Body of pancreas (tissue), 4 donors: ENCODE data around the gene IL4. TPM values are rescaled to one million over a fixed set of nuclear protein-coding genes. Genes with fewer than 3 reads are reported as not detected.

ENCODE experiments used
- ATAC-seq: fragments of 150-250 bp; one replicate; pipeline ENCODE4 v1.9.1; 2016
- DNase-seq, 4 donors: peaks; one replicate each; pipeline ENCODE4 v3.0.0-alpha.2; 2019
- H3K27ac ChIP-seq, 4 donors: fragments of 200-600 bp; sonication (generic); 1 replicate in 3 of 4; 2 replicates in 1 of 4; pipeline versions ENCODE4 v1.5.1 to v1.6.1; 2016 to 2019; ENCODE audit warnings: mild to moderate bottlenecking in 1 of 4, mixed read lengths in 1 of 4, moderate library complexity in 1 of 4
- H3K27me3 ChIP-seq, 2 donors: fragments of 200-600 bp; sonication (generic); one replicate each; pipeline ENCODE4 v1.6.0; 2016; ENCODE audit warnings: mild to moderate bottlenecking in 1 of 2
- H3K36me3 ChIP-seq, 2 donors: fragments of 200-600 bp; sonication (generic); replicated peaks in 1 of 2; 2 replicates each; pipeline ENCODE4 v1.5.1; 2016; ENCODE audit warnings: low read depth in 2 of 2; ENCODE audit not compliant: insufficient read depth in 1 of 2
- H3K4me1 ChIP-seq: fragments of 200-600 bp; sonication (generic); one replicate; pipeline ENCODE4 v1.6.0; 2016
- H3K4me3 ChIP-seq, 2 donors: fragments of 200-600 bp; sonication (generic); 1 replicate in 1 of 2; 2 replicates in 1 of 2; pipeline ENCODE4 v1.5.1; 2016 to 2019
- H3K9me3 ChIP-seq, 3 donors: fragments of 200-600 bp; sonication (generic); 1 replicate in 2 of 3; 2 replicates in 1 of 3; pipeline ENCODE4 v1.5.1; 2016
- CTCF ChIP-seq, 7 experiments: fragments of 450-650 bp in 4 of 7; fragments of 200-600 bp in 3 of 7; sonication (generic) in 3 of 7; IDR thresholded peaks; one replicate each; pipeline ENCODE4 v1.5.1; 2016 to 2019; ENCODE audit warnings: antibody characterized with exemption in 7 of 7
- POLR2A ChIP-seq, 3 donors: fragments of 450-650 bp; IDR thresholded peaks; one replicate each; pipeline ENCODE4 v1.6.1; 2016; ENCODE audit warnings: antibody characterized with exemption in 3 of 3, mild to moderate bottlenecking in 2 of 3
- WGBS, 2 donors: methylation state at CpG; one replicate each; pipeline ENCODE4 v1.1.5; 2017; 5-methylcytosine and 5-hydroxymethylcytosine counted together
- intact Hi-C: fragments of 100-400 bp; cut with DNase I; formaldehyde crosslinking; loops from one replicate; pipeline ENCODE4 v1.15.1; 2023
- total RNA-seq, 2 donors: library from RNA; depleted of rRNA; stranded (reverse); fragments of >200 nt; gene quantifications; one replicate each; pipeline ENCODE4 v1.1.0, GENCODE V29; 2016

Gene IL4
- total RNA-seq, 2 donors from 2014 or later: not detected

DNA sequence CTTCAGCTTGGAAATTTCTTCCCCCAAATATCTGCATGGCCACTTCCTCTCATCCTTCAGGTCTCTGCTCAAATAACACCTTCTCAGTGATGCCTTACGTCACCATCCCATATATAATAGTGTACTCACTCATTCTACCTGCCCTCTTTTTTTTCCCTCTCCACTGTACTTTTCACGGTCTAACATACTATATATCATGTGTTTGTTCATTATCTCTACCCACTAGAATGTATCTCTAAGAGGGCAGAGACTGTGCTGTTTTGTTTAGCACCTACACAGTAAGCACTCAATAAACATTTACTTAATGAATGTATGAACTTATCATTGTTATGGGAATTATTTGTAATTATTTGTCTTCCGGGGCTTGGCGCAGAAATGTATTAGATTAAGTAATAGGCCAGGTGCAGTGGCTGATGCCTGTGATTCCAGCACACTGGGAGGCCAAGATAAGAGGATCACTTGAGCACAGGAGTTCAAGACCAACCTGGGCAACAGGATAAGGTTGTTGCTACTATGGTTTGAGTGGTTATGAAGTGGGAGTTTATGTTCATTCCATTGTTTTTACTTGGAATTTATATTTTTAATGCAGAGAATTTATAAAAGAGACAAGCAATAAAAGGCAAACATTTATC is 21.8 kb upstream of the IL4 start:
- no peak overlapping the region for H3K27ac ChIP-seq
- 50 to 59% methylated on average over 4 of the region's 4 CpGs for WGBS, 2 donors
- H3K4me3 ChIP-seq: no peak overlapping the region
- peaks cover 12% of the 10 kb centered on the region for H3K4me1 ChIP-seq
- DNase-seq (no peak), ATAC-seq (no peak)
- H3K27me3 ChIP-seq: peaks cover 0 to 17% of the 10 kb centered on the region in 2 donors
- TF ChIP-seq POLR2A (IDR thresholded peaks at IDR 0.05): no peak
- TF ChIP-seq CTCF (IDR thresholded peaks at IDR 0.05): no peak
- peaks cover 0 to 4% (median 0%) of the 10 kb centered on the region in 3 donors for H3K9me3 ChIP-seq
- no peaks in the 10 kb centered on the region for H3K36me3 ChIP-seq
- intact Hi-C loops: no loop called here

DNA sequence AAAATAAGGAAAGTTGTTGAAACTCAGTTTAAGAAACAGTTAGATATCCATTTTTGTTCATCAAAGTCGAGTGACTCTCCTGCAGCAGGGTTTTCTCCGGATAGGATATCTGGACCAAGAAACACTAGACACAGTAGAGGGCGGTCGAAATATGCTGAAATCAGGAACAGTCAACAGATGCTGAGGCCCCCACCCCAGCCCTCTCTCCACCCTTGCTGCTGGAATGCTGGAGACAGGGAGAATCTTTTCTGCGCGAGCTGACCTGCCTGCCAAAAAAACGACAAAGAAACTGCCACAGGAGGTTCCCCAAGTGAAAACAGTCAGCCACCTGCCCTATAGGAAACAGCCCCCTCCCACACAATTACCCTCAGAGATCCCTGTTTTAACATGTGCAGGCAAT is 20.1 kb upstream of the IL4 start:
- TF ChIP-seq CTCF (IDR thresholded peaks at IDR 0.05) (no peak), POLR2A (IDR thresholded peaks at IDR 0.05) (no peak)
- Histone ChIP-seq H3K27ac (no peak overlapping the region), H3K27me3 (peaks cover 0 to 18% of the 10 kb centered on the region in 2 donors), H3K9me3 (no peaks in the 10 kb centered on the region), H3K36me3 (no peaks in the 10 kb centered on the region), H3K4me3 (no peak overlapping the region), H3K4me1 (peaks cover 12% of the 10 kb centered on the region)
- intact Hi-C loops: no loop called here
- no peak for ATAC-seq
- no peak for DNase-seq
- WGBS, 2 donors: 34 to 39% methylated on average over 7 of the region's 7 CpGs

GRCh38 chr5:132655821-132656773 is 17.7 kb upstream of the IL4 start:
- no peak for DNase-seq
- H3K27ac ChIP-seq: no peak overlapping the region
- H3K27me3 ChIP-seq: peaks cover 0 to 18% of the 10 kb centered on the region in 2 donors
- 9 to 53% methylated on average over 6 to 80 of the region's 92 CpGs for WGBS, 2 donors
- ATAC-seq: peak; percentile 27
- no peaks in the 10 kb centered on the region for H3K36me3 ChIP-seq
- H3K4me3 ChIP-seq: no peak overlapping the region
- no peaks in the 10 kb centered on the region for H3K9me3 ChIP-seq
- peaks cover 12% of the 10 kb centered on the region for H3K4me1 ChIP-seq
- intact Hi-C loops: no loop called here
- no peak for TF ChIP-seq POLR2A (IDR thresholded peaks at IDR 0.05)
- TF ChIP-seq CTCF (IDR thresholded peaks at IDR 0.05): no peak

DNA sequence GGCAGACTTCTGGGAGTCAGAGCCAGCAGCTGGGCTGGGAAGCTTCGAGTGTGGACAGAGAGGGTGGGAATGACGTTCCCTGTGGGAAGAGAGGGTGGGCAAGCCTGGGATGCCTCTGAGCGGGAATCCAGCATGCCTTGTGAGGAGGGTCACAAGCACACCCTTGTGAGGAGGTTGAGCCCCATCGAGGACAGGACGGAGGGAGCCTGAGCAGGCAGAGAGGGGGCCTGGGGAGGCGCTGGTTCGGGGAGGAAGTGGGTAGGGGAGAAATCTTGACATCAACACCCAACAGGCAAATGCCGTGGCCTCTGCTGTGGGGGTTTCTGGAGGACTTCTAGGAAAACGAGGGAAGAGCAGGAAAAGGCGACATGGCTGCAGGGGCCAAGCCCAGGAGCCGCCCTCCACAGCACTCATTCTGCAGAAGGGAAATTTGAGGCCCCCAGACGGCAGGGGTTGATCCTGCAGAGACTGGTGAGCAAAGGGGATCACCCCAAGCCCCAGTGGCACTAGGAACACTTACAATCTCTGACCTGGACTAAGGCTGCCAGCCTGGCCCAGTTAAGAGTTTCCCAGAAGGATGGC is 16.9 kb upstream of the IL4 start:
- DNase-seq (no peak), ATAC-seq (no peak)
- peaks cover 0 to 18% of the 10 kb centered on the region in 2 donors for H3K27me3 ChIP-seq
- H3K9me3 ChIP-seq: no peaks in the 10 kb centered on the region
- H3K4me3 ChIP-seq: no peak overlapping the region
- H3K36me3 ChIP-seq: no peaks in the 10 kb centered on the region
- intact Hi-C loops: no loop called here
- TF ChIP-seq POLR2A (IDR thresholded peaks at IDR 0.05) (no peak), CTCF (IDR thresholded peaks at IDR 0.05) (no peak)
- 77 to 83% methylated on average over 12 of the region's 12 CpGs for WGBS, 2 donors
- H3K4me1 ChIP-seq: peaks cover 12% of the 10 kb centered on the region
- H3K27ac ChIP-seq: no peak overlapping the region
